Fibroblast of skin of right quadriceps (primary cell): ENCODE results near the gene DOCK4.

ENCODE experiments used
- DNase-seq: peaks from one replicate; pipeline ENCODE4 v3.0.0-alpha.2; 2013

The DOCK4 gene

DNA sequence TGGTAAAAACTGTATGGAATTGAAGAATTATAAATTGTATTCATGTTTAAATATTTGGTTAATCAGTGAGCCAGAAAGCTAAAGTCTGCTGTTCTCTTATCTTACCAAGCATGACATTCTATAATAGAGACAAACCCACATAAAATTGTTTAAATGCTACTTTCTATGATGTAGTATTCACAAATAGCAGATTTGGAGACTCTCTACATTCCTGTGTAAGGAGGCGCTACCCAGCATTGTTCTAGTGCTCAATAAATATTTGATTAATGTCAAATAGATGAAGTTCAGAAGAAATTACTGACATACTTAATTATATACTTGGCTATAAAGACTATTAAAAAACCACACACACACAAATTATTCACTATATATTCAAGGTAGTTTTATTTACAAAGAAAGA, 49.8 kb downstream of the DOCK4 start:
- DNase-seq, result no peak

DNA sequence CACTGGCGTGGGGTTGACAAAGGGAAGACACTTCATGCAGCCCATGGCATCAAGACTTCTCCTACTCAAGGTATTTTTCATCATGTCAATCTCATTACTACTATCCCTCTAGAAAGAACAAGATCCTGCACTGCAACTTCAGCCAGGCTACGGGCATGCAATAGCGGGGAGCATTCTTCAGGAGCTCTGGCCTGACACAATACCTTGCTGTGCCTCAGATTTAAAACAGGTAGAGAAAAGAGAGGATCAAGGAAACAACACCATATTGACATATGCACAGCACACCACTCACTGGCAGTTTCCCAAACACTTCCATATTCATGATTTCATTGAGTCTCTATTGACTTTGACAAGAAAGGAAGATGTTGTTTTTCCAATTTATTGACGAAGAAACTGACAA, 51.5 kb downstream of the DOCK4 start:
- no peak for DNase-seq

DNA sequence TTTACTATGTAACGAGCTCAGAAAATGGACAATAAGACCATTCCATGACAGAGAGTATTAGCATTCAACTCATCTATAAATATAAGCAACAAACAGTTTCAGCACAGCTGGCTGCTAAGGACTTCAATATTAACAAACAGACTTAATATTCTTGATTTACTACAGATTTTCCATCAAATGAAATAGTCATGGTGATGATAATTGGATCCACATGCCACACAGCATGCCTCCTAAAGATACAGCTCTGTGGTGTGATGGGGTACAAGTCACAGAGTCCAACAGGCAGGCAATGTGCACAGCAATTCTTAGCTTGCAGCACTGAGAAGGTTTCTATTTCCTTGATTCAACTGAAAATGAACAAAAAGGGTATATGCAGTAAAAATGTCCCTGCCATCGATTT, 54.0 kb downstream of the DOCK4 start:
- DNase-seq, result peak; percentile 54

DNA sequence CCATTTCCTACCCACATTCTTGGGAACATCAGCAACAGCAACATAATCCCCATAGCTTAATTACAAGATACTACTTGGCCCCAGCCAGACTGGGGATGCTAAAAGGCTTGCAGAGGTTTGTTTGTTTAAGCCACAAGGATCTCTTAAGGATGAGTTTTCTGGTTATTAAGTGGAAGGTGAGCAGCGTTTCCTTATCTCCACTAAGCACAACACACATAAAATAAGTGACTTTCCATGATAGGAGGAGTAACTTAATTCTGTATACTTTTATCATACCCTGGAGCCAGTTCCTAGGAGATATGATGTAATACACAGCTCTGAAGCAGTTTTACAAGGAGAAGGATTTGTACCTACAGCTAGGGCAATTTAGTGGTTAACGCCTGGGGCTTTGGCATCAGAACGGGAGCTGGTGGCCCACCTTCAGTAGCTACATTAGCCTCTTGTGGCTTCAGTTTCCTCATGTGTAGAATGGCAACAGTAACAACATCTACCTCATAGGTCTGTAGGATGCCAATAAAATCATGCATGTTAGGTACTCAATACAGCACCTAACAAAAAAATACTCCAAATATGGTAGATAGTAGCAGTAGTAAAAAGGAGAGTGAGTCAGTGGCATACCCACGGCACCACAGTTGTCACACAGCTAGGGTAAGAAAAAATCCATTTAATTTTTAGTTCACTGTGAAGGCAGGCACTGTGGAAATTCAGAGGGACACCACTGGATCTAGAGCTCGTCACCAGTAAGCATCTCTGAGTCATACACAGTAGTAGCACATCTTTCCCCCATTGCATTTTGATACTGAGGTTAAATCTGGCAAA, 55.2 kb downstream of the DOCK4 start:
- peak; percentile 36 for DNase-seq

DNA sequence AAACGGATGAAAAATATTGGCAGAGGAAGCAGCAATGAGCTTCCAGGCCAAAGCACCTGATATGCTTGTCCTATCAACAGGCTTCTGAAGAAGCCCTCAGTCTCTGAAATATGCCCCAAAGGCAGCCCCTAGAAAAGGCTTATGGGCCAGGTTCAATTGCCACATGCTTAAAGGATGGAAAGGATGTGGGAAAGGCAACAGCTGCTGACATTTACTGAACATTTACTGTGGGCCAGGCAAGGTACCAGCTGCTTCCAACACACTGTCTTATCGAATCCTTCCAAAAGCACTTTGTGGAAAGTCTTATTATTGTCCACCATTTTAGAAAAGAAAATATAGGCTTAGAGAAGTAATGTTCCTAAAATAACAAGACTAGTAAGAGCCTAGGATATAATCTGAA, 56.5 kb downstream of the DOCK4 start:
- no peak for DNase-seq

DNA sequence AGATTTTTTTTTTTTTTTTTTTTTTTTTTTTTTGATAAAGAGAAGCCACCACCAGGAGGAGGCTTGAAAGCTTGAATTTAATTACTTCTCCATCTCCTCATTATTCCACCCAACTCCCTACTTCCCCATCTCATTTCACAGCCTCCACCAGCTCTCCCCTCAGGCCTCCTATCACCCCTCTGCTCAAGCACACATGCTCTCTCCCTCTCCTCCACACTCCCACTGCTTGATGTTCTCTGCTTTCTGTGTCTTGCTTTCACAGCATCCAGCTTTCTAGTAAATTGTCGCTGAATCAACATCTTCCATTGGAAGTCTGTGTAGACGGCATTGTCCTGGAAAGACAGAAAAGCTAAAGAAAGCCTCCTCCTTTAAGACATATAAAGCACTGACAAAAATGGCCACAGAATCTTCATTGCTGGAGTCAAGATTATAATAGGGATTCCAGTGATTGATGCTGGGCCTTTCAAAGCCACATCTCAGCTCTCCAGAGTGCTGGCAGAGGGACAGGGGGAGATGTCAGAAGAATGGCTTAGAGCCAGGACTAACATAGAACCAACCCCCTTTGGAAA, 58.3 kb downstream of the DOCK4 start:
- DNase-seq, result no peak

DNA sequence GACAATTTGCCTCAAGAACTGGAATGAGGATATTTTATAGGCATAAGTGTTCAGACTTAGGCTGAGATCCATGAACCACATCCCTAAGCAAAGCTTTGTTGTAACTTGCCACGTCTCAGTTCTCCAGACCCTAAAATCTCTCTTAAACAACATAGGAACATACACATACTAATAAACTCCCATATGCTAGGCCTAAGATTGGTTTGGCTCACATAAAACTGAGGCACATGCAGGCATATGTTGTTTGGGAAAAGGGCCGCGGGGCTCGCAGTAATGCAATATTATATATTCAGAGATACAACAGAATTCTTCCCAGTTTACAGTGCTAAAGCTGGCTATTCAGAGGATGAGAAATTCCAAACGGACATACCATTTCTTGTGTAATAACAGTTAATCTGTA, 61.0 kb downstream of the DOCK4 start:
- no peak for DNase-seq

DNA sequence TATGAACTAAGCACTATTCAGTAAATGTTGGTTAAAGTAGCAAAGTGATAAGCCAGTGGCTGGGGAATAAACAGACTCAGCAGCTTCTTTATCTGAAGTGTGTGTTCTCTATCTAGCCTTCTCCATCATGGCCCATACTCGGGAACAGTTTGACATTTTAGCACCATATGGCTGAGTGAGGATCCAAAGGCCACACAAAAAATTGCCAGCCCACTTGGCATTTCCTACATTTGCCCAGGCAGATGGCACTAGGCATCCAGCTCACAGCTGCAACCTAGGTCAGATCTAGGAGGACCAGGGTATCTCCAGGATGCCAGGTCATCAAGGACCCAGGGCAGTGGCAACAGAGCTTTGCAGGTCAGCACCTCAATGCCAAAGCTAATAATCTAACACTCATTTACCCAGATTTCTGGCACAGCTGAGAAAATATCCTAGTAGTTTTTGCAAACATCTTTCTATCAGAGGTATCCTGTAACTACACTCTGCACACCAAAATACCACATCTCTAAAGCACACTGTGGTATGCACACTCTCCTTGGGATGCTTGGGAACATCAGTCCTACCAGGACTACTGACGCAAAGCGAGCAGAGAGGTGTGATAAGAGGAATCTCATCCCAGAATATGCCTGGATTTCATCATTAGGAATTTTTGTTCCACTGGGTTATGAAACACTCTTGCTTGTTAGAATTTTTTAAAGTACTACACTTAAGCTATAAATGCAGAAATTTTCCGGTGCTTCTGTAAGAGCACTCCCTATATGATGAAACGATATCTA, 61.7 kb downstream of the DOCK4 start:
- DNase-seq, result peak; percentile 21

DNA sequence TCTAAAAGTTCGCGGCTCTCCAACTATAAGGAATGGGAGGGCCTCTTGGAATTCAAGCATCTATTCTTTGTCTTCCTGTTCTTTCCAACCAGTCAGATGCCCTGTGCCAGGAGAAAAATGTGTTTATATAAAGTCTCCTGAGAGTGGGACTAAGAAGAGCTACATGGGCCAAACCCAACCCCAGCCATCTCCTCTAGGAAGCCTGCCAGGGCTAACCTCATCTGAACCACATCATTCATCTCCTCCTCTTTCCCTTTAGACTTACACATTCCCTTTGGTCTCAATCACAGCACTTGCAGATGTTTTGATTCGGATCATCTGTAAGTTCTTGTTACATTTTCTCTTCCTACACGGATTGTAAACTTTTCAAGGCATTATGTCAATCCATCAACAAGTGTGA, 62.6 kb downstream of the DOCK4 start:
- DNase-seq, result peak; percentile 95

DNA sequence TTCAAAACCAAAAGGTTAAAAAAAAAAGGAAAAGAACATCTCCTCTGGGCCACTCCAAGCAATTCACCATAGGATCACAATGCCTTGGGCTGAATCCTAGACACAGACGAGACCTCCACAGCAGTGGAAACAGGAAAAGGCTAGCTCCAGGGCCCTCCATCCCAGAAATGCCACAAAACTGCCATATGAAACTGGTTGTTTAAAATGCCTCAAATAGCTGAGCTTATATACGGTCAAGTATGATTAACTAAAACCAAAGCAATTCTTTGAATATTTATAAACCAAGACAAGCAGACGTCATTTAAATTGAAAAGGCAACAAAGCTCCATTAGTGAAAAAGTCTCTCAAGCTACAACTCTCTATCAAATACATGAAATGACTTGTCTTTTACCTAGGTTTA, 63.1 kb downstream of the DOCK4 start:
- DNase-seq, result peak; percentile 82

DNA sequence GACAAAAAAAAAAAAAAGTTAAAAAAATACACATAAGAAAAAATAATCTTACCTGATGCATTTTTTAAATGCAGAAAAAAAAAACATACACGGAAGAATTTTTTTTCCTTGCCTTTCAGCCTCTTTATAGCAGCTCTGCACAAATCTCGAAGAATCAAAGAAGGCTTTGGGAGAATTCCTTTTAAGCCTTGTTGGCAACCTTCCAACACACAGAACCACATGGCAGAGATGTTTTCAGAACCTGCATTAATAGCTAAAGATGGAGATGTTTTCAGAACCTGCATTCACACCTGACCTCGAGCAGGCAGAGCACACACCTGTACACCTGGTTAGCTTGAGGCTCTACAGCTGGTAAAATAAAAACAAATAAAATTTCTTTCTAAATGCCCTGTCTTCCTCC, 65.6 kb downstream of the DOCK4 start:
- DNase-seq, result no peak

DNA sequence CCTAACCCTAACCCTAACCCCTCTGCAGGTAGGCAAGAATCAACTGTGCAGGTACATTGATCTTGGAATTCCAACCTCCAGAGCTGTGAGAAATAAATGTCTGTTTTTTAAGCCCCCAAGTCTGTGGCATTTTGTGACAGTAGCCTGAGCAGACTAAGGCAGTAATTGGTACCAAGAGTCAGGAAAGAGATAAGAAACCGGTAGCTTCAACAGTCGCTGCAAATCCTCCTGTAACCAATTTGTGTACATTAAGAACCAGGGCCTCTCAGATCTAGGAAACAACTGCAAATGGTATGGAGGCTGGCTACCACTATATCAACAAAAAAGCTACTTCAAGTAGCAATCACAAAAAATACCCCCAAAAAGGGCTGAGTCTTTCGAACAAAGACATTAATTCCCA, 67.3 kb downstream of the DOCK4 start:
- DNase-seq, result no peak

DNA sequence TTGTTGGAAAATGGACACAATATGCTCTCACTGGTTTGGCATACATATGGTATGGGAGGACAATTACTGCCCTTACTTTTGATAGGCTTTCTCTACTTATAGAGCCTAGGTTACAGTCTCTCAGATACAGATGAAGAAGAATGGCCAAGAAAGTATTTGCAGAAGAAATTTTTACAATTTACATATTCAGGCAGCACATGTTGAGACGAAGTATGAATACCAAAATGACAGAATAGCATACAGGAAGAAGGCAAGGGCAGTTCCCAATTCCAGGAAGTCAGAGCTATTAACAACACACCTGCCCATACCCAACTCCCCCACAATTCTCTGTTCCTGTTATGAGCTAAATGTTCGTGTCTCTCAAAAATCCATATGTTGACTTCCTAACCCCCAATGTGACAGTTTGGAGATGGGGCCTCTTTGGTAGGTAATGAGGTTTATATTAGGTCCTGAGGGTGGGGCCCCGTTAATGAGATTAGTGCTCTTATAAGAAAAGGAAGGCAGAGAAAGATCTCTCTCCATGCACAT, 67.8 kb downstream of the DOCK4 start:
- no peak for DNase-seq

DNA sequence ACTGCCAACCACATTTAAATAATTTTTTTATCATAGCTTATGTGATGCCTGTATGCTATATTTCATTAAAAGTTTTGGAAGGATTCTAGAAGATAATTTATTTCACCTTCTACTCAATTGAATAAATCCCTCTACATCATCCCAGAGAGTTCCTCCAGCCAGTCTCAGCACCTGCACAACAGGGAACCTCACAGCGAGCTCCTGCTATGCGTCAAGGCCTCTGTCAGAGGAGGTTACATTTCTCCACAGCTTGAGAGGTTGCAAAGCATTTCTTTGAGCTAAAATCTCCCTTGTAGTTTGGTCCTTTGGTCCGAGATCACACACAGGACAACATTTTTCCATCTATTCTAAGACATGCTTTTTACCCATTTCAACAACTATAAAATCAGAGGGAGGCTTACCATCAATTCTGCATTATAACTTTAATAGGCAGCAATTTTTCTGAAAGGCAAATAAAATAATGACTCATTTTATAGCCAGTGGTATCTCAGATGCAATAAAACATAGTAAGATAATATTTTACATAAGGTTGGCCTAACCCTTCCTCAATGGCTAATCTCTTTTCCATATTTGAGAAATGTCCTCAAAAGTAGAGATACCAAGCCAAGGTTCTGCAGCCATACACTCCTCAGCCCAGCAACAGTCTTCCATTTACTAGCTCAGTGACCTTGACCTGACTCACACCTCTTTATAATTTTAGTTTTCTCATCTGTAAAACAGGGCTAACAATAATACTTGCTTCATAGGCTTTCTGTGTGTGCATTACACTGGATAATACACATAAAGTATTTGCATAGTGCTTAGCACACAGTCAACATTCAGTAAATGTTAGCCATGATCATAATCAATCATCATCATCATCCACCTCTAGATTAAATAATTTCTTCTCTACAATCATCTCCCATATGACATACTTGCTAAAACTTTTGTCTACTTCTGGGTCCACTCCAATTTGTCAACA, 68.8 kb downstream of the DOCK4 start:
- DNase-seq, result no peak

DNA sequence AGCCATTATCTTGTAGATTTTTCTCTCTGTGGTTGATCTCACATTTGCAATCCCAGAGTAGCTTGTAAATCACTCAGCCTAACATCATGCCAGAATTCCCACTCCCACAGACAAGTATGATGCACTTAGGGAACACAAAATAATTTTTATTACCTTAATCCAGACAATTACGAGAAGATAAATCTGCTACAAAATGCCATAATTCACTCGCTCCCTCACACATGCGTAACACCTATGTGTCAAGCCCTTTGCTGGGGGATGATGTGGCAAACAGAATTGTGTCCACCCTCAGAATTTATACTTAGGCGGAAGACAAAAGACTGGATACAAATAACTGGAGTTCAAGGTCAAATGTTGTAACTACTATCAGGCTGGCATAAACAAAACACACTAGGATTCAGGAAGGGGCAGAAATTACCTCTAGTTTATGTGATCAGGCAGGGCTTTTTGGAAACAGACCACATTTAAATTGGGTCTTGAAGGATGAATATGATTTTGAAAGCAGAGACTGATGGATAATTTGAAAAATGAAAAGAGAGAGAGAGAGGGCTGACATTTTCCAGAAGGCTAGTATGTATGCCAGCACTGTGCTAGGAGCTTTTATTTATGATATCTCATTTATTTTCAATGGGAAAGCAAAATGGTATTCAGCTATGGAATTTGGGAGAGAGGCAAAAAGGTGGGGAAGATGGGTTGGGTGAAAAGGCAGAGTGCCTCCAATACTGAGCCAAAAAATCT, 69.8 kb downstream of the DOCK4 start:
- peak; percentile 9 for DNase-seq

DNA sequence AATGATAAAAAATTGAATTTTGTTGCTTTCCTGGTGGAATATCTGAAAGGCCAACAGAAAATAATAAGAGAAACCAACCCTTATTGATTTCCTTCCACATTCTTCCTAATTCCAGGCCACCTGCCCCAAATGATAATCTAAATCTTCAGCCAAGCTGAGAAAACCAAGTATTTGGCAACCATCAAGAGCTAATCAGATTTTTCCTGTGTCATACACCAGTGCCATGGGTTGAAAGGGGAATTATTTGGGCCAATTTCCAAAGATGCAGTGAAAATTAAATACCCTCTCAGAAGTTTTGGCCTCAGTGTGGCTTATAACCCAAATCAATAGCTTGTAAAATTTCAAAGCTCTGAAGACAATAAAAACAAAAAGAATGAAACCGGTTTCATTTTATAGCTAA, 70.4 kb downstream of the DOCK4 start:
- DNase-seq, result no peak

DNA sequence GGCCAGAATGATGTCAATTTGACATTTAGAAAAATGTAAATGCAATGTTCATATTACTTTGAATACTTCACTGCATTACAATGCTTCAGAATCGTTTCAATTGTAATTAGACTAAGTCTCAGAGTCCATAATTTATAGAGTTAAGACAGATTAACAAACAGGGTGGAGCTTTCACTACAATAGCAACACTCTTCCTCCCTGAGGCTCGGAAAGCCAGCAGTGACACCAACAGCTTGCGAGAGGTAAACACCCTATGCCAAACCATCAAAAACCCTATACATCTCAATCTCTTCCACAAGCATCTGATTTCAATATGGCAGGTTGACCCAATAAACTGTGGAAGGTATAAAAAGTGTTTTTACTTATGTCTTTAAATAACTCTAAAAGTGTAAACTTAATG, 72.2 kb downstream of the DOCK4 start:
- DNase-seq, result no peak

DNA sequence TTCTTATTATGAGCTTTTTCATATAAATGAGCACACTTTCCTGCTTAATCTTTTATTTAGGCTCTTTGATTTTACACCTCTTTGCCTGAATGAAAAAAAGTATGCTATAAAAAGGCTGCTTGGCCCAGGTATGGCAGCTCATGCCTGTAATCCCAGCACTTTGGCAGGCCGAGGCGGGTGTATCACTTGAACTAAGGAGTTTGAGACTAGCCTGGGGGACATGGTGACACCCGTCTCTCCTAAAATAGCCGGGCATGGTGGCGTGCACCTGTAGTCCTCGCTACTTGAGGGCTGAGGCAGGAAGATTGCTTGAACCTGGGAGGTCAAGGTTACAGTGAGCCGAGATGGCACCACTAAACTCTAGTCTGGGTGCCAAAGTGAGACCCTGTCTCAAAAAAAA, 72.9 kb downstream of the DOCK4 start:
- no peak for DNase-seq

DNA sequence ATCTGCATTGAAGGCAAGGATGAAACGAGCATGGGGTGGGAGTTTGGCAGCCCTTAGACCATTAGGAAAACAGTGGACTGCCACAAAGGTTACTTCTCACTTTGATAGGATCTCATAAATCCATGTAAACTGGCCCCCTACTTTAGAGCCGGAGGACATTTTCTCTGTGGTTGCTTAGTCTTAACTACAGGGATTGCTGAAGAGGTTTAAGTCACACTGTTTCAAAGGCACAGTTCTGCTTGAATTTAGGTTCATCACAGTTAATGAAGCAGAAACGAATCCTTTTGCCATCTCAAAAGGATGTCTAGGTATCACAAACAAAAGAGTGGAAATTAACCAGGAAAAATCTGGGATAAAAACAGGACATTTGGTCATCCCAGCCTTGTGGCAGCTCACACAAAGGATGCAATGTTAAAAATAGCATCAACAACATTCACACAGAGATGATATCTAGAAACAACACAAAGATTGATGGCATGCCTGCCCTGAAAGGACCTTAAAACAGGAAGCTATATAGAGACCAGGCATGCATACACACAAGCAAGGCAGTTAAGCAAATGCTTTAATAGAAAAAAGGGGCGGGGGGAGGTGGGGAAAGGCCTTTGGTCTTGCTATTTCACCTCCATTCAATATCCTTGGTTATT, 74.0 kb downstream of the DOCK4 start:
- peak; percentile 5 for DNase-seq

DNA sequence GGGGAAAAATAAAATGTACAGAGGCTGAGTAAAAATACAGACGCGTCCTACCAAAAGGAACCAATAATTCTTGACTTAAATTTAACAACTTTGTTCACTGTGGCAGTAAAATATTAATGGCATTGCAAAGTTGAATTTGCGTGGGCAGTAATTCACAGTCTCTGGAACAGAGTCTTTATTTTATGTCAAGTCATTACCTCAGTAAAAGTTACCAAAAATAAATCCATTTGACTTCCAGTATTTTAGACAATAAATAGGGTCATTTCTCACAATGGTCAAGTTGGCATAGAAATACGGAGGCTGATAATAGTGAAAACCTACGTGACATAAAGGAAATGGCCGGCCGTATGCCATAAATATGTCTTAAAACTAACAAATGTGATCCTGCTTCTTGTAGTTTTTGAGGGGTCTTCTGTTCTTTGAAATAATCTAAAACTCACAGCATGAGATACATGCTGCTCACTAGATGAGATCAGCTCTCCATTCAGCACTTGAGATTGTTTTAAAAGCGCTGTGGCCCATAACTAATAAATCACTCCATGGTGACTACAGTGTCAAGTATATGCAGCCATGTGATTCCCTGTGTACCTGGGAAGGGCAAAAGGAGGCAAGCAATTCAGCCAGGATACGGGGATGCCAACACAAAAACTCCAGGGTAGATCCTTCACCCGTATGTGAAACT, 75.3 kb downstream of the DOCK4 start:
- DNase-seq, result no peak
